ENCODE data around the gene TLR8. TPM values are rescaled to one million over a fixed set of nuclear protein-coding genes. Genes with fewer than 3 reads are reported as not detected.

The TLR8 gene
- total RNA-seq, 2 donors from 2014 or later, result 0.26 TPM; not detected in 1

- intact Hi-C loops (cut with DNase I), result no loop called here
- no peaks in the 10 kb centered on the region for H3K9me3 ChIP-seq
- no peak overlapping the region for H3K4me3 ChIP-seq
- no peak overlapping the region for H3K27ac ChIP-seq
- H3K36me3 ChIP-seq (replicated peaks in 1 of 2; ENCODE audit: insufficient read depth in 1 of 2, low read depth in 2 of 2), result no peaks in the 10 kb centered on the region
- 86 to 90% methylated on average over 9 to 10 of the region's 10 CpGs for WGBS, 2 donors
- TF ChIP-seq POLR2A (IDR thresholded peaks at IDR 0.05) (no peak), CTCF (IDR thresholded peaks at IDR 0.05) (no peak)
- H3K27me3 ChIP-seq, result no peaks in the 10 kb centered on the region
- no peaks in the 10 kb centered on the region for H3K4me1 ChIP-seq
- DNase-seq (no peak), ATAC-seq (no peak)
Measured at GRCh38 chrX:12921886-12922598, 15.6 kb downstream of the TLR8 start.

GRCh38 chrX:12922599-12922919 is 16.1 kb downstream of the TLR8 start:
- no peaks in the 10 kb centered on the region for H3K27me3 ChIP-seq
- H3K9me3 ChIP-seq, result no peaks in the 10 kb centered on the region
- H3K4me1 ChIP-seq, result no peaks in the 10 kb centered on the region
- intact Hi-C loops (cut with DNase I), result no loop called here
- DNase-seq (no peak), ATAC-seq (no peak)
- H3K27ac ChIP-seq, result no peak overlapping the region
- no peaks in the 10 kb centered on the region for H3K36me3 ChIP-seq (replicated peaks in 1 of 2; ENCODE audit: insufficient read depth in 1 of 2, low read depth in 2 of 2)
- no peak for TF ChIP-seq POLR2A (IDR thresholded peaks at IDR 0.05)
- no peak for TF ChIP-seq CTCF (IDR thresholded peaks at IDR 0.05)
- H3K4me3 ChIP-seq, result no peak overlapping the region

GRCh38 chrX:12929701-12930100 is 23.3 kb downstream of the TLR8 start:
- ATAC-seq, result no peak
- no peaks in the 10 kb centered on the region for H3K36me3 ChIP-seq (replicated peaks in 1 of 2; ENCODE audit: insufficient read depth in 1 of 2, low read depth in 2 of 2)
- no peak for DNase-seq
- no peaks in the 10 kb centered on the region for H3K4me1 ChIP-seq
- WGBS, 2 donors, result 60 to 67% methylated on average over 4 of the region's 4 CpGs
- no peak overlapping the region for H3K27ac ChIP-seq
- intact Hi-C loops (cut with DNase I), result no loop called here
- no peaks in the 10 kb centered on the region for H3K9me3 ChIP-seq
- no peak overlapping the region for H3K4me3 ChIP-seq
- H3K27me3 ChIP-seq, result no peaks in the 10 kb centered on the region
- TF ChIP-seq CTCF (IDR thresholded peaks at IDR 0.05) (no peak), POLR2A (IDR thresholded peaks at IDR 0.05) (no peak)

GRCh38 chrX:12930150-12930549 is 23.7 kb downstream of the TLR8 start:
- no peak for ATAC-seq
- H3K27me3 ChIP-seq, result no peaks in the 10 kb centered on the region
- no peak for DNase-seq
- TF ChIP-seq POLR2A (IDR thresholded peaks at IDR 0.05), result no peak
- WGBS, 2 donors, result 89 to 95% methylated on average over 2 of the region's 2 CpGs
- no peak overlapping the region for H3K27ac ChIP-seq
- H3K4me1 ChIP-seq, result no peaks in the 10 kb centered on the region
- H3K36me3 ChIP-seq (replicated peaks in 1 of 2; ENCODE audit: insufficient read depth in 1 of 2, low read depth in 2 of 2), result no peaks in the 10 kb centered on the region
- H3K4me3 ChIP-seq, result no peak overlapping the region
- intact Hi-C loops (cut with DNase I), result no loop called here
- H3K9me3 ChIP-seq, result no peaks in the 10 kb centered on the region

GRCh38 chrX:12932244-12932643 is 25.8 kb downstream of the TLR8 start:
- TF ChIP-seq CTCF (IDR thresholded peaks at IDR 0.05), result no peak
- DNase-seq (no peak), ATAC-seq (no peak)
- H3K27me3 ChIP-seq, result no peaks in the 10 kb centered on the region
- H3K4me1 ChIP-seq, result no peaks in the 10 kb centered on the region
- no peak overlapping the region for H3K4me3 ChIP-seq
- H3K9me3 ChIP-seq, result no peaks in the 10 kb centered on the region
- H3K27ac ChIP-seq, result no peak overlapping the region
- WGBS, 2 donors, result 91 to 100% methylated on average over 1 of the region's 1 CpG
- intact Hi-C loops (cut with DNase I), result no loop called here
- no peaks in the 10 kb centered on the region for H3K36me3 ChIP-seq (replicated peaks in 1 of 2; ENCODE audit: insufficient read depth in 1 of 2, low read depth in 2 of 2)

All from body of pancreas (tissue), 4 donors.